PFSK-1 (cell line): ENCODE data around the gene ANO1.

Experiments
- FOXP2 ChIP-seq: optimal IDR thresholded peaks from 2 replicates; pipeline ENCODE3; 2011; ENCODE audit warnings: borderline replicate concordance, control low read depth, inconsistent platforms; ENCODE audit not compliant: insufficient read depth; ENCODE audit errors: extremely low read length, extremely low read depth
- POLR2AphosphoS5 ChIP-seq: IDR thresholded peaks from 2 replicates; pipeline ENCODE4 v1.6.1; 2012; ENCODE audit warnings: low read depth, mild to moderate bottlenecking, control low read depth, low read length, moderate library complexity
- SIN3A ChIP-seq: IDR thresholded peaks from 2 replicates; pipeline ENCODE4 v1.6.1; 2012; ENCODE audit warnings: mild to moderate bottlenecking, low read length, moderate library complexity, borderline replicate concordance; ENCODE audit not compliant: insufficient read depth
- TAF1 ChIP-seq: IDR thresholded peaks from 2 replicates; pipeline ENCODE4 v1.6.1; 2012; ENCODE audit warnings: low read length, control low read depth, borderline replicate concordance; ENCODE audit not compliant: insufficient read depth
- TF ChIP-seq, protein P1 (sequence below), 2 experiments: IDR thresholded peaks; 2 replicates each; pipeline versions ENCODE4 v1.6.1 to v1.8.0; 2011 to 2012; ENCODE audit warnings: low read depth in 2 of 2, low read length in 2 of 2, control low read depth in 1 of 2, inconsistent platforms in 1 of 2, mild to moderate bottlenecking in 1 of 2, moderate library complexity in 1 of 2; ENCODE audit not compliant: insufficient read depth in 1 of 2

DNA sequence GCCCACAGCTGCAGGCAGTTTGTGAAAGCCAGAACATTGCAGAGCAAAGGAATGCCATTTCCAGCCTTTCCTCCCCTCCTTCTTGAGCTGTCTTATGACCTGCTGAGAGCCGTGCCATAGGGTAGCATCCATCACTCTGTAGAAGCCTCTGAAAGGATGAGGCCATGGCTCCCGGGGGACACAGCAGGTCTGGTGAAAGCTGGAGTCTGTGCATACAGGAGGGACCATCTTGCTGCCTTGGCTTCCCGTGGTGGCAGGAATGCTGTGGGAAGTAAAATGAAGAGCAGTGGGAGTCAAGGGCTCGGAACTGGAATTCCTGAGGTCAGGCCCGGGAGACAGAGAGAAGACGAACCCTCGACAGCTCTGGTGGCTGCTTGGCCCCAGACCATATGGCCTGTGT lies 30.9 kb downstream of the ANO1 start:
- TF ChIP-seq, protein P1, sequence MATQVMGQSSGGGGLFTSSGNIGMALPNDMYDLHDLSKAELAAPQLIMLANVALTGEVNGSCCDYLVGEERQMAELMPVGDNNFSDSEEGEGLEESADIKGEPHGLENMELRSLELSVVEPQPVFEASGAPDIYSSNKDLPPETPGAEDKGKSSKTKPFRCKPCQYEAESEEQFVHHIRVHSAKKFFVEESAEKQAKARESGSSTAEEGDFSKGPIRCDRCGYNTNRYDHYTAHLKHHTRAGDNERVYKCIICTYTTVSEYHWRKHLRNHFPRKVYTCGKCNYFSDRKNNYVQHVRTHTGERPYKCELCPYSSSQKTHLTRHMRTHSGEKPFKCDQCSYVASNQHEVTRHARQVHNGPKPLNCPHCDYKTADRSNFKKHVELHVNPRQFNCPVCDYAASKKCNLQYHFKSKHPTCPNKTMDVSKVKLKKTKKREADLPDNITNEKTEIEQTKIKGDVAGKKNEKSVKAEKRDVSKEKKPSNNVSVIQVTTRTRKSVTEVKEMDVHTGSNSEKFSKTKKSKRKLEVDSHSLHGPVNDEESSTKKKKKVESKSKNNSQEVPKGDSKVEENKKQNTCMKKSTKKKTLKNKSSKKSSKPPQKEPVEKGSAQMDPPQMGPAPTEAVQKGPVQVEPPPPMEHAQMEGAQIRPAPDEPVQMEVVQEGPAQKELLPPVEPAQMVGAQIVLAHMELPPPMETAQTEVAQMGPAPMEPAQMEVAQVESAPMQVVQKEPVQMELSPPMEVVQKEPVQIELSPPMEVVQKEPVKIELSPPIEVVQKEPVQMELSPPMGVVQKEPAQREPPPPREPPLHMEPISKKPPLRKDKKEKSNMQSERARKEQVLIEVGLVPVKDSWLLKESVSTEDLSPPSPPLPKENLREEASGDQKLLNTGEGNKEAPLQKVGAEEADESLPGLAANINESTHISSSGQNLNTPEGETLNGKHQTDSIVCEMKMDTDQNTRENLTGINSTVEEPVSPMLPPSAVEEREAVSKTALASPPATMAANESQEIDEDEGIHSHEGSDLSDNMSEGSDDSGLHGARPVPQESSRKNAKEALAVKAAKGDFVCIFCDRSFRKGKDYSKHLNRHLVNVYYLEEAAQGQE (IDR thresholded peaks at IDR 0.05; ENCODE audit: insufficient read depth in 1 of 2, low read depth in 2 of 2, low read length in 2 of 2), result no peak
- no peak for TF ChIP-seq POLR2AphosphoS5
- TF ChIP-seq TAF1, result no peak
- TF ChIP-seq SIN3A, result no peak
- TF ChIP-seq FOXP2, result no peak
